Measurements from ENCODE around the gene FKBP15. TPM values are rescaled to one million over a fixed set of nuclear protein-coding genes. Genes with fewer than 3 reads are reported as not detected.

FKBP15 gene
- total and polyA plus RNA-seq, 2 of the 13 experiments (the other 11 are each of a cell fraction or from before 2014, with no cell fraction given) = 12.3 to 18.6 TPM

DNA sequence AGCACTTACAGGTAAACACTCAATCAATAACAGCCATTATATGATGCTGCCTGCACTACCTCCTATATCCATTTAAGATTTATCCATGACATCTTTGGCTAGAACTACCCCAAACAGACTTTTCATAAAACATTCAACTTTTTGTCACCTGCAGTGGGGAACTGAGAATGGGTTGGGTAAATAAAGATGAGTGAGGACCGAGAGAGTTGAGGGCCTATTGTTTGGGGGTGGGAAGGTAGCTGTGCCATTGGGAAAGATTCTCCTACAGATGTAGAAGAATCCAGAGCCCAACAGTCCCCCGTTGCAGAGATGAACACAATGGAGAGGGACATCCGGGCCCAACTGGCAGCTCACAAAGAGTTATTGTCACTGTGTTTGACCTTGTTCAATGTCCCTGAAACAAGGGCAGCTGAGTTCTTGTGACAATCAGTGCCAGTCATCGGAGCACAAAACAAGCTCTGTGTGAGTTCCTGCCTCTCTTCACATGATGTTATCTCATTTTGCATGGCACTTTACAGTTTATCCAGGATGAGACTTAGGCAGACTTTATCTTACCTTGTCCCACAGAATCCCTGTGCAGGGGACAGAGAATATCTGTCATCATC lies 81.8 kb downstream of the FKBP15 start (continued):
- peak; percentile 62 for TF ChIP-seq CEBPG (CRISPR knock-in tag; IDR thresholded peaks at IDR 0.05)
- TF ChIP-seq, protein P1, sequence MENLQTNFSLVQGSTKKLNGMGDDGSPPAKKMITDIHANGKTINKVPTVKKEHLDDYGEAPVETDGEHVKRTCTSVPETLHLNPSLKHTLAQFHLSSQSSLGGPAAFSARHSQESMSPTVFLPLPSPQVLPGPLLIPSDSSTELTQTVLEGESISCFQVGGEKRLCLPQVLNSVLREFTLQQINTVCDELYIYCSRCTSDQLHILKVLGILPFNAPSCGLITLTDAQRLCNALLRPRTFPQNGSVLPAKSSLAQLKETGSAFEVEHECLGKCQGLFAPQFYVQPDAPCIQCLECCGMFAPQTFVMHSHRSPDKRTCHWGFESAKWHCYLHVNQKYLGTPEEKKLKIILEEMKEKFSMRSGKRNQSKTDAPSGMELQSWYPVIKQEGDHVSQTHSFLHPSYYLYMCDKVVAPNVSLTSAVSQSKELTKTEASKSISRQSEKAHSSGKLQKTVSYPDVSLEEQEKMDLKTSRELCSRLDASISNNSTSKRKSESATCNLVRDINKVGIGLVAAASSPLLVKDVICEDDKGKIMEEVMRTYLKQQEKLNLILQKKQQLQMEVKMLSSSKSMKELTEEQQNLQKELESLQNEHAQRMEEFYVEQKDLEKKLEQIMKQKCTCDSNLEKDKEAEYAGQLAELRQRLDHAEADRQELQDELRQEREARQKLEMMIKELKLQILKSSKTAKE (CRISPR knock-in tag; IDR thresholded peaks at IDR 0.05; ENCODE audit: borderline replicate concordance) = no peak
- TF ChIP-seq, protein P2, sequence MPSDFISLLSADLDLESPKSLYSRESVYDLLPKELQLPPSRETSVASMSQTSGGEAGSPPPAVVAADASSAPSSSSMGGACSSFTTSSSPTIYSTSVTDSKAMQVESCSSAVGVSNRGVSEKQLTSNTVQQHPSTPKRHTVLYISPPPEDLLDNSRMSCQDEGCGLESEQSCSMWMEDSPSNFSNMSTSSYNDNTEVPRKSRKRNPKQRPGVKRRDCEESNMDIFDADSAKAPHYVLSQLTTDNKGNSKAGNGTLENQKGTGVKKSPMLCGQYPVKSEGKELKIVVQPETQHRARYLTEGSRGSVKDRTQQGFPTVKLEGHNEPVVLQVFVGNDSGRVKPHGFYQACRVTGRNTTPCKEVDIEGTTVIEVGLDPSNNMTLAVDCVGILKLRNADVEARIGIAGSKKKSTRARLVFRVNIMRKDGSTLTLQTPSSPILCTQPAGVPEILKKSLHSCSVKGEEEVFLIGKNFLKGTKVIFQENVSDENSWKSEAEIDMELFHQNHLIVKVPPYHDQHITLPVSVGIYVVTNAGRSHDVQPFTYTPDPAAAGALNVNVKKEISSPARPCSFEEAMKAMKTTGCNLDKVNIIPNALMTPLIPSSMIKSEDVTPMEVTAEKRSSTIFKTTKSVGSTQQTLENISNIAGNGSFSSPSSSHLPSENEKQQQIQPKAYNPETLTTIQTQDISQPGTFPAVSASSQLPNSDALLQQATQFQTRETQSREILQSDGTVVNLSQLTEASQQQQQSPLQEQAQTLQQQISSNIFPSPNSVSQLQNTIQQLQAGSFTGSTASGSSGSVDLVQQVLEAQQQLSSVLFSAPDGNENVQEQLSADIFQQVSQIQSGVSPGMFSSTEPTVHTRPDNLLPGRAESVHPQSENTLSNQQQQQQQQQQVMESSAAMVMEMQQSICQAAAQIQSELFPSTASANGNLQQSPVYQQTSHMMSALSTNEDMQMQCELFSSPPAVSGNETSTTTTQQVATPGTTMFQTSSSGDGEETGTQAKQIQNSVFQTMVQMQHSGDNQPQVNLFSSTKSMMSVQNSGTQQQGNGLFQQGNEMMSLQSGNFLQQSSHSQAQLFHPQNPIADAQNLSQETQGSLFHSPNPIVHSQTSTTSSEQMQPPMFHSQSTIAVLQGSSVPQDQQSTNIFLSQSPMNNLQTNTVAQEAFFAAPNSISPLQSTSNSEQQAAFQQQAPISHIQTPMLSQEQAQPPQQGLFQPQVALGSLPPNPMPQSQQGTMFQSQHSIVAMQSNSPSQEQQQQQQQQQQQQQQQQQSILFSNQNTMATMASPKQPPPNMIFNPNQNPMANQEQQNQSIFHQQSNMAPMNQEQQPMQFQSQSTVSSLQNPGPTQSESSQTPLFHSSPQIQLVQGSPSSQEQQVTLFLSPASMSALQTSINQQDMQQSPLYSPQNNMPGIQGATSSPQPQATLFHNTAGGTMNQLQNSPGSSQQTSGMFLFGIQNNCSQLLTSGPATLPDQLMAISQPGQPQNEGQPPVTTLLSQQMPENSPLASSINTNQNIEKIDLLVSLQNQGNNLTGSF (CRISPR knock-in tag; IDR thresholded peaks at IDR 0.05) = no peak
- TF ChIP-seq TSC22D2 (CRISPR knock-in tag; IDR thresholded peaks at IDR 0.05; ENCODE audit: borderline replicate concordance) = no peak
- no peak for TF ChIP-seq NR3C1 (CRISPR knock-in tag; IDR thresholded peaks at IDR 0.05)
- peak; percentile 64 for TF ChIP-seq MED1 (CRISPR knock-in tag; IDR thresholded peaks at IDR 0.05)
- TF ChIP-seq RNF2 (conservative IDR thresholded peaks at IDR 0.05; ENCODE audit: low read depth) = no peak
- no peak for TF ChIP-seq JUN (CRISPR knock-in tag; IDR thresholded peaks at IDR 0.05)

Data from HepG2 (cell line).